ENCODE results near the gene NUP188.

The NUP188 gene

GRCh38 chr9:128917151-128917849 lies 30.2 kb upstream of the NUP188 start:
- Mint-ChIP-seq H3K36me3 (ENCODE audit: low read depth) (peaks cover 26% of the 10 kb centered on the region), H3K27me3 (ENCODE audit: low read depth) (no peaks in the 10 kb centered on the region), H3K27ac (peak overlapping the region; percentile 60 to 100 (median 98)), H3K4me3 (peak overlapping the region in 2 of 3 experiments; percentile 22 to 49), H3K4me1 (peaks cover 53% of the 10 kb centered on the region), H3K9me3 (no peaks in the 10 kb centered on the region)
- no peak for TF ChIP-seq CTCF (IDR thresholded peaks at IDR 0.05; ENCODE audit: unreplicated experiment in 3 of 3)

- H3K27me3 Mint-ChIP-seq (ENCODE audit: low read depth), result no peaks in the 10 kb centered on the region
- no peaks in the 10 kb centered on the region for H3K9me3 Mint-ChIP-seq
- peaks cover 43% of the 10 kb centered on the region for H3K4me1 Mint-ChIP-seq
- H3K4me3 Mint-ChIP-seq, result peak overlapping the region in 1 of 3 experiments; percentile 66
- peaks cover 20% of the 10 kb centered on the region for H3K36me3 Mint-ChIP-seq (ENCODE audit: low read depth)
- TF ChIP-seq CTCF (IDR thresholded peaks at IDR 0.05; ENCODE audit: unreplicated experiment in 3 of 3), result no peak
- peak overlapping the region; percentile 78 to 99 (median 79) for H3K27ac Mint-ChIP-seq
These were observed 28.6 kb upstream of the NUP188 start for GRCh38 chr9:128918921-128919320.

GRCh38 chr9:128919402-128920089 lies 28.0 kb upstream of the NUP188 start:
- Mint-ChIP-seq H3K36me3 (ENCODE audit: low read depth) (peaks cover 20% of the 10 kb centered on the region), H3K4me3 (peak overlapping the region in 1 of 3 experiments; percentile 66), H3K27ac (peak overlapping the region; percentile 78 to 99 (median 79)), H3K9me3 (no peaks in the 10 kb centered on the region), H3K27me3 (ENCODE audit: low read depth) (no peaks in the 10 kb centered on the region), H3K4me1 (peaks cover 43% of the 10 kb centered on the region)
- TF ChIP-seq CTCF (IDR thresholded peaks at IDR 0.05; ENCODE audit: unreplicated experiment in 3 of 3), result no peak

GRCh38 chr9:128920381-128921058 lies 27.0 kb upstream of the NUP188 start, which contains the start of gene PHYHD1:
Gene PHYHD1 (plus strand): TSS chr9:128920982. CDS start chr9:128922324, 1,342 bp downstream.
- Mint-ChIP-seq H3K36me3 (ENCODE audit: low read depth) (peaks cover 19% of the 10 kb centered on the region), H3K9me3 (no peaks in the 10 kb centered on the region), H3K4me1 (peaks cover 43% of the 10 kb centered on the region), H3K27ac (peak within 1 kb of the TSS; percentile 96 to 99 (median 99)), H3K4me3 (peak within 1 kb of the TSS; percentile 91 to 92 (median 91)), H3K27me3 (ENCODE audit: low read depth) (no peaks in the 10 kb centered on the region)
- TF ChIP-seq CTCF (IDR thresholded peaks at IDR 0.05; ENCODE audit: unreplicated experiment in 3 of 3), result no peak

- H3K4me1 Mint-ChIP-seq, result peaks cover 30% of the 10 kb centered on the region
- peak overlapping the region; percentile 96 to 99 (median 99) for H3K27ac Mint-ChIP-seq
- no peaks in the 10 kb centered on the region for H3K9me3 Mint-ChIP-seq
- peaks cover 9% of the 10 kb centered on the region for H3K36me3 Mint-ChIP-seq (ENCODE audit: low read depth)
- H3K27me3 Mint-ChIP-seq (ENCODE audit: low read depth), result no peaks in the 10 kb centered on the region
- peak overlapping the region; percentile 91 to 92 (median 91) for H3K4me3 Mint-ChIP-seq
- TF ChIP-seq CTCF (IDR thresholded peaks at IDR 0.05; ENCODE audit: unreplicated experiment in 3 of 3), result peak in 1 of 3 experiments; percentile 10
These were observed 25.4 kb upstream of the NUP188 start for GRCh38 chr9:128921881-128922763.

Data from nephron (organoid).